HFFc6 (cell line): ENCODE measurements around the gene TP53RK. TPM values are rescaled to one million over a fixed set of nuclear protein-coding genes. Genes with fewer than 3 reads are reported as not detected.

Source experiments
- DNase-seq: peaks from one replicate; pipeline ENCODE4 v3.0.0-alpha.2; 2018
- H3K27ac Mint-ChIP-seq: 2 replicates; pipeline ENCODE4 v1.8.0; 2020; ENCODE audit warnings: mild to moderate bottlenecking, mixed read lengths
- H3K27me3 Mint-ChIP-seq: 2 replicates; pipeline ENCODE4 v1.8.0; 2021; ENCODE audit warnings: mild to moderate bottlenecking, moderate library complexity, mixed read lengths; ENCODE audit not compliant: insufficient read depth
- H3K36me3 Mint-ChIP-seq: 2 replicates; pipeline ENCODE4 v1.8.0; 2021; ENCODE audit warnings: low read depth, mixed read lengths
- H3K4me1 Mint-ChIP-seq: 2 replicates; pipeline ENCODE4 v1.8.0; 2020; ENCODE audit warnings: low read depth, mixed read lengths
- H3K4me3 Mint-ChIP-seq: 2 replicates; pipeline ENCODE4 v1.8.0; 2020; ENCODE audit warnings: mild to moderate bottlenecking, moderate library complexity, mixed read lengths
- H3K9me3 Mint-ChIP-seq: 2 replicates; pipeline ENCODE4 v1.8.0; 2020; ENCODE audit warnings: mild to moderate bottlenecking, mixed read lengths
- total RNA-seq, 6 experiments: library from RNA; stranded (reverse); fragmentation: NEBNext Ultra II Directional; extraction: Animal tissue kit (Norgen Biotek cat#: 25700); gene quantifications; 2 replicates in 1 of 6; 3 replicates in 5 of 6; pipeline ENCODE4 v1.2.3, GENCODE V29; 2021
- TF ChIP-seq, protein P1 (sequence below): fragments of 200-600 bp; sonication (generic); IDR thresholded peaks from 2 replicates; pipeline ENCODE4 v1.5.0; 2021; ENCODE audit warnings: antibody characterized with exemption, mild to moderate bottlenecking

The TP53RK gene
- total RNA-seq, 6 experiments from 2014 or later, result 14.8 to 20.0 (median 15.8) TPM

DNA sequence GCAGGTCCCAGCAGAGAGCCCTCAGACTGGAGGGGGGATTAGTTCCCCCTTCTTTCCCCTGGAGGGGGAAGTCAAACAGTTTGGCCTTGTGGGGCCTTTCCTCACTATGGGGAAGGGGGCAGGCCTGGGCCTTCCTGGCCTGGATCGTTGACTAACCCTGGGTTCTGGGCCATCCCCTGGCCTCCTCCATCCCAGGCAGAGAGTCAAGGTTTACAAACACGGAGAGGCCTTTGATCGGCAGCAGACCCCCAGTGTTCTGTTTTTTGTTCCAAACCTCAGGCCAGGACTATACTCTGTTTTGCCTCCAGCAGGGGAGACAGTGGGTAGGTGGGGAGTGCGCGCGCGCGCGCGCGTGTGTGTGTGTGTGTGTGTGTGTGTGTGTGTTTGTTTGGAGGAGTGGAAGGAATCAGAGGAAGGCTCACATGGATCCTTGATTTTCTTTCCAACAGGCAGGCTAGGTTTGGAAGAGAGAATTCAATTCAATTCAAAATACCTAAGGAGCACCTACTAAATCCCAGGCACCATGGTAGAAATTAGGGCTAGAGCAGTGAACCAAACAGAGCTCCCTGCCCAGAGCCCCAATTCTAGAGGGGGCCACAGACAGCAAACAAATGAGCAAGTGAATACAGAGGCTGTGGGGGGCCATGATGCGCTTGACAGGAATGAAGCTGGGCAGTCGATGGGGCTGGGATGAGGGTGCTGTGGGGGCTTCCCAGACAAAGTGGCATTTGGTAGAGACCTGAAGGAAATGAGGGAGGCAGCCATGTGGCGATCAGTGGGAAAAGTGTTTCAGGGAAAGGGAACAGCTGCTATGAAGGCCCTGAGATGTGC, 14.8 kb downstream of the TP53RK start:
- no peak overlapping the region for H3K4me3 Mint-ChIP-seq

DNA sequence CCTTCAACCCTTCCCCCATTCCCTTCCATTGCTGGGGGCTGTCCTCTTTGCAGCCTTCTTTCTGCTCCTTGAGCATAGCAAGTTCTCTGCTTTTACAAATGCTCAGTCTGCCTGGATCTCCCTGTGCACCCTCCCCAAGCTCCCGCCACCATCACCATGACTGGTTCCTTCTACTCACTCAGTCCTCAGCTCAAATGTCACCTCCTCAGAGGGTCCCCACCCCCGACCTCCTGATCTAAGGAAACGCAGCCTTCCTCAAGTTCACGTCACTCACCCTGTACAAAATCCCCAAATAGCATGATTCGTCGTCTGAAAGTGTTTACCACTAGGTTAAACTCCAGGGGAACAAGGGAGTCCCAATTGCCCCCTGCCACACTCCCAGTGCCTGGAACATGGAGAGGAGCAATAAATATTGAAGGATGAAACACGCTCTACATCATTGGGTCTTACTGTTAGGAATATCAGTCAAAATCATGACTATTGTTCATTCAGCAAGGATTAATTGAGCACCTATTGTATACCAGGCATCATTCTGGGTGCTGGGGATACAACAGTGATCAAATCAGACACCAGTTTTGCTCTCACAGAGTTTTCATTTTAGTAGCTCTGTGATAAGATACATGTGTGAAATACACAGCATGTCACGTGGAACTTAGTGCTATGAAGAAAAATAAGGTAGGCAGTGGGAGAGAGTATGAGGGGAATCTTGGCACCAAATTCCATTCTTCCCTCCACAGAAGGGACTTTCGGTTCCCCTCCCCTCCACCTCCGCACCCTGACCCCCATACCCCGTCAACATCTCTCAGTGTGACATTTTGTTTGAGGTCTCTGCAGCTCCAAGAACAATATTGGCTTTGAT, 15.6 kb downstream of the TP53RK start:
- TF ChIP-seq, protein P1, sequence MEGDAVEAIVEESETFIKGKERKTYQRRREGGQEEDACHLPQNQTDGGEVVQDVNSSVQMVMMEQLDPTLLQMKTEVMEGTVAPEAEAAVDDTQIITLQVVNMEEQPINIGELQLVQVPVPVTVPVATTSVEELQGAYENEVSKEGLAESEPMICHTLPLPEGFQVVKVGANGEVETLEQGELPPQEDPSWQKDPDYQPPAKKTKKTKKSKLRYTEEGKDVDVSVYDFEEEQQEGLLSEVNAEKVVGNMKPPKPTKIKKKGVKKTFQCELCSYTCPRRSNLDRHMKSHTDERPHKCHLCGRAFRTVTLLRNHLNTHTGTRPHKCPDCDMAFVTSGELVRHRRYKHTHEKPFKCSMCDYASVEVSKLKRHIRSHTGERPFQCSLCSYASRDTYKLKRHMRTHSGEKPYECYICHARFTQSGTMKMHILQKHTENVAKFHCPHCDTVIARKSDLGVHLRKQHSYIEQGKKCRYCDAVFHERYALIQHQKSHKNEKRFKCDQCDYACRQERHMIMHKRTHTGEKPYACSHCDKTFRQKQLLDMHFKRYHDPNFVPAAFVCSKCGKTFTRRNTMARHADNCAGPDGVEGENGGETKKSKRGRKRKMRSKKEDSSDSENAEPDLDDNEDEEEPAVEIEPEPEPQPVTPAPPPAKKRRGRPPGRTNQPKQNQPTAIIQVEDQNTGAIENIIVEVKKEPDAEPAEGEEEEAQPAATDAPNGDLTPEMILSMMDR, result no peak
- H3K4me1 Mint-ChIP-seq, result no peaks in the 10 kb centered on the region
- peaks cover 19% of the 10 kb centered on the region for H3K36me3 Mint-ChIP-seq
- H3K9me3 Mint-ChIP-seq, result peaks cover 23% of the 10 kb centered on the region
- no peak overlapping the region for H3K27ac Mint-ChIP-seq
- no peak overlapping the region for H3K4me3 Mint-ChIP-seq
- no peak for DNase-seq
- H3K27me3 Mint-ChIP-seq, result no peaks in the 10 kb centered on the region

More for the DNA sequence above, 14.8 kb downstream of the TP53RK start:
- peaks cover 19% of the 10 kb centered on the region for H3K36me3 Mint-ChIP-seq
- peaks cover 23% of the 10 kb centered on the region for H3K9me3 Mint-ChIP-seq
- H3K4me1 Mint-ChIP-seq, result no peaks in the 10 kb centered on the region
- DNase-seq, result no peak
- H3K27ac Mint-ChIP-seq, result no peak overlapping the region
- TF ChIP-seq, protein P1, result no peak
- no peaks in the 10 kb centered on the region for H3K27me3 Mint-ChIP-seq

DNA sequence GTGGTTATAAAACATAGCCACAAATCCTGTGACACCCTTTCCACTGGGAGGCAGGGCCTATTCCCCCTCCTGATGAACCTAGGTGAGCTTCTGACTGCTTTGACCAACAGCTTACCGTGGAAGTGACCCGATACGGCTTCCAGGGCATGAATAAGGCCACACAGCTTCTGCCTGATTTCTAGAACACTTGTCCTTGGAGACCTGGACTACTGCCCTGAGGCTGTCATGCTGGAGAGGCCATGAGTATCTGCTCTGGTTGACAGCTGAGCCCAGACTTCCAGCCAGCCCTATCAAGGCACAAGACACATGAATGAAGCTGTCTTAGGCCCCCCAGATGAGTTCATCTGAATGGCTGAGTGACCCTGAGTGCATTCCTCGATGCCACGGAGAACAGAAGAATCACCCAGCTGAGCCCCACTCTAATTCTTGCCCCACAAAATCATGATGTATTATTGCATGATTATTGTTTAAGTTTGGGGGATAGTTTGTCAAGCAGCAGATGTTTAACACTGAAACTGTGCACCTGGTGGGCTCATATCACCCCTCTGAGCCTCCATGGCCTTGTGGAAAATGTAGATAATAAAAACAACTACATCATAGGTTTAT, 16.6 kb downstream of the TP53RK start:
- H3K4me3 Mint-ChIP-seq, result no peak overlapping the region
- H3K36me3 Mint-ChIP-seq, result peaks cover 19% of the 10 kb centered on the region

DNA sequence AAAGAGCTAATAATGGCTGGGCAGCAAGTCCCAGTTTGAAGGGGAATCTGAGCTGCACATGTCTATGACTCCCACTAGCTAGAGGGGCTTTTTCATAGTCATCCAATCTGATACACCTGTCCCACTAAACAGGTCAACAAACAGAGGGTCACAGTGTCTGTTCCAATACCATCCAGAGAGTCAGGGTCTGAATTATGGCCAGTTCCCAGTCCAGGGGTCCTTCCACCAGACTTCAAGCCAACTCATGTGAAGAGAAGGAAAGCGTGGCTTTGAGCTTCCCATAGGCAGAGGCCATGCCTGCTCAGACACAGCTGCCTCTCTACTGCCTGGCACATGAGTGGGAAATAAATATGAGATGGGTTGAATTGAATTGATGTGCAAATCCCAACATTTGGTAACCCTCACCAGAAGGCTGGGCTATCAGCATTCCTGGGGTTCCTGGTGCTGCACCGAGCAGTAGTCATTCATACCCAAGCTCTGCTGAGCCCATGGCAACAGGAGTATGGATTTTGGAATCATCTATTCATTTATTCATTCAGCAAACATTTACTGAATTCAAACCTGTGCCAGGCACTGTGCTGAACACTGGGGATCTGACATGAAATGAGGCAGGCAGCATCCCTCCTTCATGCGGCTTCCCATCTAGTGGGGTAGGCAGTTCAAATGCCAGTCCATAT, 17.2 kb downstream of the TP53RK start:
- Mint-ChIP-seq H3K27me3 (no peaks in the 10 kb centered on the region), H3K4me1 (no peaks in the 10 kb centered on the region), H3K4me3 (no peak overlapping the region), H3K36me3 (peaks cover 19% of the 10 kb centered on the region), H3K9me3 (peaks cover 23% of the 10 kb centered on the region), H3K27ac (no peak overlapping the region)
- no peak for DNase-seq
- TF ChIP-seq, protein P1, result no peak

More for the DNA sequence above, 16.6 kb downstream of the TP53RK start:
- Mint-ChIP-seq H3K4me1 (no peaks in the 10 kb centered on the region), H3K9me3 (peaks cover 23% of the 10 kb centered on the region), H3K27ac (no peak overlapping the region), H3K27me3 (no peaks in the 10 kb centered on the region)
- TF ChIP-seq, protein P1, result no peak
- DNase-seq, result no peak
